GM19351 (cell line): ENCODE data around the gene RPS23.

Source experiments
- ATAC-seq: cut with Tn5 transposase; IDR thresholded peaks from one replicate; pipeline ENCODE4 v1.9.1; 2021; ENCODE audit warnings: mild to moderate bottlenecking, moderate library complexity; ENCODE audit not compliant: unreplicated experiment

The RPS23 gene

DNA sequence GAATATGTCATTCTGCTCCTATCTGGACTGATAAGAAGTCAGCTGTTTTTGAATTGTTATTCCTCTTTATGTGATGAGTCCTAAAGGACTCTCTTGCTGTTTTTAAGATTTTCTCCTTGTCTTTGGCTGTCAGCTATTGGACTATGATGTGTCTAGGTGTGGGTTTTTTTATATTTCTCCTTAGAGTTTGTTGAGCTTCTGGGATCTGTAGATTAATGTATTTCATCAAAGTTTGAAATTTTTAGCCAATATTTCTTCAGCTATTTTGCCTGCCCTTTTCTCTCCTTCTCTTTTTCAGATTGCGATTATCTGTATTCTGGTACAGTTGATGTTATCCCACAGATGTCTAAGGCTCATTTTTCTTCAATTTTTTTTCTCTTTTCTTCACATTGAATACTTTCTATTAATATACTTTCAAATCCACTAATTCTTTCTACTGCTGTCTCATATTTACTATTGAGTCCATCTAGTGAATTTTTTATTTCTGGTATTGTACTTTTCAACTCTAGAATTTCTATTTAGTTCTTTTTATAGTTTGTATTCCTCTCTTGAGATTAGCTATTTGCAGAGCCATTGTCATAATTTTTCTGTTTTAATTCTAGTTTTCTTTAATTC, 31.1 kb downstream of the RPS23 start:
- no peak for ATAC-seq

DNA sequence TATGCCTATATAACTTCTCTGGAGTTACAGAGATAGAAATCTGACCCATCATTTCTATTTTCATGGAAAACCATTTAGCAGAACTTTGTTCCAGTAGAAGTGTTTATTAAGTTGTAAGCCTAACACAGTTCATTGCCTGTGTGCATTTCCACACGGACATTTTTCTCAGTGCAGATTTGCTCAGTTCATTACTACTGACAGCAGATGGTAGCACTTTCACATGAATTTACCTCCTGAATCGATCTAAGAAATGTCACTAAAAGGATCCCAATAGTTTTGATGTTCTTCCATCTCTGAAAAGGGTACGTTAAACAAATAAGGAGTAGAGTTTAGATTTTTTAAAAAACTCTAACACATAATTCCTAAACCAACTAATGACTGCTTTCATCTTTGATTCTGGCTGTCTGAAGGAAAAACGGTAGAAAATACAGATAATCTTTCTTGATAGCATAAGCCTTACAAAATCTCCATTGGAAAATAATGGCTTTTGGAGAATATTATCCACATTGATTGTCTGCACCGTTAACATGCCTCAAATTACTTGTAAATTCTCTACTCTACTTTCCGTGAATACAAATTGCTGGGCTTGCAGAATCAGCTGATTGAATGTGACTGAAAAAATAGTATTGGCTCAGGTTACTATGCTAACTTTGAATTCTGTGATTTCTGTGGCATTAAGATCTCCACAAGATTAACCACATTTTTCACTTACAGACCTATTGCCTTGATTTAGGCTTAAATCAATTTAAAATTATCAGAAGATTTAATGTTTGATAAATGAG, 33.1 kb downstream of the RPS23 start:
- ATAC-seq: no peak

DNA sequence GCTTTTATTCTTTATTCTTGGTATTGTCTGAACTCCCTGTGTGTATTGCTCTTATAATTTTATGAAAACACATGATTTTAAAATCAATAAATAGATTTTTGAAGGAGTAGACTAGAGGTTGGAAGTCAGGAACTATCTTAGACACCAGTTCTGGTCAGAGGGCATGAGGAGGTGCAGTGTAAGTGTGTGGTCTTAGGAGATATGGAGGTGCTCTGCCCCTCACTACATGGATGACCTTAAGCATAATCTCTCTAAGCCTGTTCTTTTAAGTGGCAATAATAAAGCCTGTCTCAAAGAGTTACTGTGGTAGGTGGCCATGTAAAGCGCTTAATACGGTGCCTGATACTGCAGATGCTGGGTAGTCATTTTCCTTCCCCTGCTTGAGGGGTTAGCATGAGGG, 34.0 kb downstream of the RPS23 start:
- no peak for ATAC-seq

DNA sequence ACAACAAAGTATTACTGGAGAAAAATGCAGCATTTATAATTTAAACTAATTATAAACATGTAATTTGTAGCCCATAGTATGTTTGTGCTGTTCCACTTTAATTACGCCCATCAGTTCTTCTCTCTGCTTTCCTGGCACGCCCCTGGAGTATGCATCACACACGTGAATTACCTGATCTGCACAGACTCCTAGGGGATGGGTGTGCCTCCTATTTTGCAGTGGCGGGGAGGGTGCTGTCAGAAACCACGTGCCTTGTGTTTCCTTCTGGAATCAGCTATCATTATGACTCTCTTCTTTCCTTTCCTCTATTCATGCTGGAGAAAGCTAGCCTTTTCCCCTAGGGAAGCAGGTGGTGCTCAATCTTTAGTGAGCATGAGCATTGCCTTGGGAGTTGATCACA, 43.3 kb downstream of the RPS23 start:
- no peak for ATAC-seq

DNA sequence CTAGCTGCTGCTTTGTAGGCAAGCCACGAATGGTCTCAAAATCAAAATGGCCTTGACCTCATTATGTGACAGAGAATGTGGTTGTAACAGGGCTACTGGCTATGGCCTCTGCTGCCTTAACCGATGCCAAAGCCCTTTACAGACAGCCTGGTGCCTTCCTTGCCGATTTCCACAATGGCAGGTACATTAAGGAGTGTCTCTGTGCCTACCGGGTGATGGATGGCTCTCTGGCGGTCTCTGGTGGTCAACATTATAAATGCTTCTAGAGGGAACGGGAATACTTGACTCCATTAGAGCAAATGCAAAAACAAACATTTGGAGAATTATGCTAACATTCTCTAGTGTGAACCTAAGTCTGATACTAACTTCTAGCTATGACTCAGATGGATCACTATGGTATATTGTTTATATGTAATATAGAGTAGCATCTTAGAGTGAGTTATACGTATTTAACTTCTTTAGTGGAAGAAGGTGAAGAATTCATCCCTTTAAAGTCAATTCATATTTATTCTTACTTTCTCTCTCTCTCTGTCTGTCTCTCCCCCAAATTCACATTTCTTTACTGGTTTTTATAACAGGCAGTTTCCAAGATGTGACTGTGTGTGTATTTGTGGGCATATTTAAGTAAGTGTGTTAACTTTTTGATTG, 52.5 kb downstream of the RPS23 start:
- peak; percentile 96 for ATAC-seq
